Measurements from ENCODE around the gene HDAC7. TPM values are rescaled to one million over a fixed set of nuclear protein-coding genes. Genes with fewer than 3 reads are reported as not detected.

Gene HDAC7
- total and polyA plus RNA-seq, 4 donors, result 49.3 to 119 (median 69.7) TPM

- no peak for TF ChIP-seq CTCF (IDR thresholded peaks at IDR 0.05; ENCODE audit: control extremely low read depth, extremely low read depth)
- peaks cover 0 to 8% (median 0%) of the 10 kb centered on the region in 4 donors for H3K36me3 ChIP-seq (ENCODE audit: control insufficient read depth in 4 of 4, insufficient read depth in 4 of 4, low read length in 4 of 4)
- peaks cover 0 to 6% (median 0%) of the 10 kb centered on the region in 3 donors for H3K27me3 ChIP-seq (ENCODE audit: control insufficient read depth in 3 of 3, insufficient read depth in 3 of 3, low read length in 2 of 3)
- H3K9ac ChIP-seq (ENCODE audit: insufficient read depth in 1 of 2, low read length in 2 of 2), result no peak overlapping the region
- H3K4me3 ChIP-seq, result no peak overlapping the region
- DNase-seq (no peak), ATAC-seq (ENCODE audit: insufficient read depth, low FRiP score) (no peak)
- H3K9me3 ChIP-seq (ENCODE audit: control insufficient read depth in 4 of 4, insufficient read depth in 3 of 4, low read length in 3 of 4), result no peaks in the 10 kb centered on the region
- H3K4me1 ChIP-seq (ENCODE audit: control insufficient read depth in 5 of 5, insufficient read depth in 5 of 5, low read length in 5 of 5), result peaks cover 0 to 40% (median 0%) of the 10 kb centered on the region in 5 donors
- 36 to 55% methylated on average over 5 of the region's 5 CpGs for WGBS, 2 donors
- H3K27ac ChIP-seq (ENCODE audit: low read depth in 1 of 2, low read length in 1 of 2), result peak overlapping the region in 1 of 2 donors; percentile 70
These were observed 43.1 kb downstream of the HDAC7 start for GRCh38 chr12:47776471-47777143.

- Histone ChIP-seq H3K36me3 (ENCODE audit: control insufficient read depth in 4 of 4, insufficient read depth in 4 of 4, low read length in 4 of 4) (peaks cover 0 to 2% (median 0%) of the 10 kb centered on the region in 4 donors), H3K9me3 (ENCODE audit: control insufficient read depth in 4 of 4, insufficient read depth in 3 of 4, low read length in 3 of 4) (no peaks in the 10 kb centered on the region), H3K4me1 (ENCODE audit: control insufficient read depth in 5 of 5, insufficient read depth in 5 of 5, low read length in 5 of 5) (peaks cover 0 to 40% (median 0%) of the 10 kb centered on the region in 5 donors), H3K27me3 (ENCODE audit: control insufficient read depth in 3 of 3, insufficient read depth in 3 of 3, low read length in 2 of 3) (peaks cover 0 to 6% (median 0%) of the 10 kb centered on the region in 3 donors), H3K4me3 (no peak overlapping the region), H3K27ac (ENCODE audit: low read depth in 1 of 2, low read length in 1 of 2) (peak overlapping the region in 1 of 2 donors; percentile 27), H3K9ac (ENCODE audit: insufficient read depth in 1 of 2, low read length in 2 of 2) (no peak overlapping the region)
- 49 to 66% methylated on average over 10 of the region's 10 CpGs for WGBS, 2 donors
- ATAC-seq (ENCODE audit: insufficient read depth, low FRiP score) (no peak), DNase-seq (peak in 2 of 3 donors; percentile 32 to 37)
- TF ChIP-seq CTCF (IDR thresholded peaks at IDR 0.05; ENCODE audit: control extremely low read depth, extremely low read depth), result no peak
These were observed 44.4 kb downstream of the HDAC7 start for GRCh38 chr12:47775100-47775911.

DNA sequence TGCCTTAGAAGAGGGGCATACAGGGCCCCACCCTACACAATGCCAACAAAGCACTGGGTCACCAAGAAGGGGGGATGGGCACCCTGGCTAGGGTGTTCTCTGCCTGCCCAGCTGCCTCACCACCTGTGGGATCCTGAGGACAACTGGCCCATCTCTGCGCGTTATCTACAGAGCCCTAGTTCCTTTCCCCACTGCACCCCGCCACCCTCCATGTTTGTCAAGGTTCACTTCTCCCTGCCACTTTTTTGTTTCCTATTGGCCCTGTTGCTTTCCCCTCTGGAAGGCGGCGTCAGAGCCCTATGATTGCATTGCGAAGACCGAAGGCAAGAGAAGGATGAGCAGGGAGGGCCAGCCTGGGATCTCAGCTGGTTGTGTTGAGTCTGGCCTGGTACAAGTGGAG lies 45.0 kb downstream of the HDAC7 start:
- peaks cover 0 to 6% (median 0%) of the 10 kb centered on the region in 3 donors for H3K27me3 ChIP-seq (ENCODE audit: control insufficient read depth in 3 of 3, insufficient read depth in 3 of 3, low read length in 2 of 3)
- peaks cover 0 to 40% (median 0%) of the 10 kb centered on the region in 5 donors for H3K4me1 ChIP-seq (ENCODE audit: control insufficient read depth in 5 of 5, insufficient read depth in 5 of 5, low read length in 5 of 5)
- H3K4me3 ChIP-seq, result no peak overlapping the region
- WGBS, 2 donors, result 92 to 94% methylated on average over 7 of the region's 7 CpGs
- peak overlapping the region in 1 of 2 donors; percentile 27 for H3K27ac ChIP-seq (ENCODE audit: low read depth in 1 of 2, low read length in 1 of 2)
- ATAC-seq (ENCODE audit: insufficient read depth, low FRiP score), result no peak
- H3K9ac ChIP-seq (ENCODE audit: insufficient read depth in 1 of 2, low read length in 2 of 2), result no peak overlapping the region
- no peak for TF ChIP-seq CTCF (IDR thresholded peaks at IDR 0.05; ENCODE audit: control extremely low read depth, extremely low read depth)
- no peak for DNase-seq
- no peaks in the 10 kb centered on the region for H3K9me3 ChIP-seq (ENCODE audit: control insufficient read depth in 4 of 4, insufficient read depth in 3 of 4, low read length in 3 of 4)
- H3K36me3 ChIP-seq (ENCODE audit: control insufficient read depth in 4 of 4, insufficient read depth in 4 of 4, low read length in 4 of 4), result no peaks in the 10 kb centered on the region
